ENCODE results near the gene GRIP2.

Gene GRIP2

DNA sequence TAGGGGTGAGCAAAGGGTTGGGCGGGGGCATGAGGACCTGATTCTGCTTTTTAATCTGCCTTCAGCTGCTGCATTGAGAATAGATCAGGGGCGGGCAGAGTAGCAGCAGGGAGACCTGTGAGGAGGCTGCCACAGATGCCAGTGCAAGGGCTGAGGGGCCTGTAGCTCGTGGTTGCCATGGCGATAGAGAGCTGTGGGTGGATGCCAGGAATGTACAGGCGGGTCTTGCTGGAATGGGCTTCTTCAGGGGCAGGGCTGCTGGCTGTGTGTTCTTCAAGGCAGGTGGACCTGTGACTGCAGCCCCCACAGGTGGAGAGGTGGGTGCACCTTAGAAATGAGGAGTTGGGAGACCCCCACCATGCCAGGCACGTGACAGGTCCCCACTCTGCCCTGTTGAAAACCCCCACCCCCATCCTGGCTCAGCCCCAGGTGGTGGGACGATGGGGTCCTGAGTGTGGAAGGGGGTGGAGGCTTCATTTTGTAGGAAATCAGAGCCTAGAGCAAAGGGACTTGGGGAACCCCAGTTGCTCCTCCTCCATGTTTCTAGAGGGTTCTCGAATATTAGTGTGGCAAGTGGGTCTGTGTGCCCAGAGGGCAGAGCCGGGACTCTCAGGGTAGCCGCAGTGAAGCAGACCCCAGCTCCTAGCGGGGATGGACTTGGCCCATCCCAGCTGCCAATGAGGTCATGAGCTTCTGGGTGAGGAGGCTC is 99.5 kb downstream of the GRIP2 start:
- no peak for TF ChIP-seq EZH2 (optimal IDR thresholded peaks at IDR 0.05; ENCODE audit: low read depth, low read length)
- no peak for TF ChIP-seq EZH2phosphoT487 (IDR thresholded peaks at IDR 0.05; ENCODE audit: low read length)
- no peak for TF ChIP-seq CTCF (IDR thresholded peaks at IDR 0.05; ENCODE audit: low read length)
- no peaks in the 10 kb centered on the region for H3K27me3 ChIP-seq (replicated peaks; ENCODE audit: insufficient read depth, low read length)
- no peak overlapping the region for H3K9ac ChIP-seq (ENCODE audit: low read length)
- no peak overlapping the region for H3K4me2 ChIP-seq (ENCODE audit: low read depth, low read length)
- H4K20me1 ChIP-seq (ENCODE audit: insufficient read depth, low read length) = no peaks in the 10 kb centered on the region; the same call in 1 of the 2 replicates
- H3K36me3 ChIP-seq (replicated peaks; ENCODE audit: insufficient read depth, low read length) = no peaks in the 10 kb centered on the region
- peaks cover 13% of the 10 kb centered on the region for H3K79me2 ChIP-seq (ENCODE audit: low read length)
- H3K9me3 ChIP-seq (replicated peaks; ENCODE audit: insufficient read depth, low read length) = no peaks in the 10 kb centered on the region
- H3K27ac ChIP-seq (ENCODE audit: low read length) = no peak overlapping the region
- peaks cover 5% of the 10 kb centered on the region; the same call in 1 of the 2 replicates for H3F3A ChIP-seq (ENCODE audit: insufficient read depth, low read length)
- no peak for DNase-seq
- H3K4me3 ChIP-seq (ENCODE audit: low read length) = no peak overlapping the region
- H3K9me2 ChIP-seq (replicated peaks; ENCODE audit: insufficient read depth, low read length) = no peaks in the 10 kb centered on the region
- H3K4me1 ChIP-seq (ENCODE audit: low read length) = peaks cover 10% of the 10 kb centered on the region
- H2AFZ ChIP-seq (ENCODE audit: low read length) = no peak overlapping the region

GRCh38 chr3:14440168-14440518 is 100.0 kb downstream of the GRIP2 start:
- H3K4me2 ChIP-seq (ENCODE audit: low read depth, low read length) = no peak overlapping the region
- H3F3A ChIP-seq (ENCODE audit: insufficient read depth, low read length) = peaks cover 8% of the 10 kb centered on the region; the same call in 1 of the 2 replicates
- TF ChIP-seq CTCF (IDR thresholded peaks at IDR 0.05; ENCODE audit: low read length) (no peak), EZH2 (optimal IDR thresholded peaks at IDR 0.05; ENCODE audit: low read depth, low read length) (no peak), EZH2phosphoT487 (IDR thresholded peaks at IDR 0.05; ENCODE audit: low read length) (no peak)
- H3K4me1 ChIP-seq (ENCODE audit: low read length) = peaks cover 15% of the 10 kb centered on the region
- no peaks in the 10 kb centered on the region for H3K9me2 ChIP-seq (replicated peaks; ENCODE audit: insufficient read depth, low read length)
- H3K9me3 ChIP-seq (replicated peaks; ENCODE audit: insufficient read depth, low read length) = no peaks in the 10 kb centered on the region
- no peak overlapping the region for H3K4me3 ChIP-seq (ENCODE audit: low read length)
- no peaks in the 10 kb centered on the region; the same call in 1 of the 2 replicates for H4K20me1 ChIP-seq (ENCODE audit: insufficient read depth, low read length)
- no peak overlapping the region for H3K27ac ChIP-seq (ENCODE audit: low read length)
- no peak overlapping the region for H3K9ac ChIP-seq (ENCODE audit: low read length)
- H3K79me2 ChIP-seq (ENCODE audit: low read length) = peaks cover 13% of the 10 kb centered on the region
- H3K36me3 ChIP-seq (replicated peaks; ENCODE audit: insufficient read depth, low read length) = no peaks in the 10 kb centered on the region
- H2AFZ ChIP-seq (ENCODE audit: low read length) = no peak overlapping the region
- no peak for DNase-seq
- no peaks in the 10 kb centered on the region for H3K27me3 ChIP-seq (replicated peaks; ENCODE audit: insufficient read depth, low read length)

- H3K79me2 ChIP-seq (ENCODE audit: low read length) = peaks cover 13% of the 10 kb centered on the region
- H3K4me3 ChIP-seq (ENCODE audit: low read length) = no peak overlapping the region
- H3K9me2 ChIP-seq (replicated peaks; ENCODE audit: insufficient read depth, low read length) = no peaks in the 10 kb centered on the region
- TF ChIP-seq EZH2phosphoT487 (IDR thresholded peaks at IDR 0.05; ENCODE audit: low read length) (no peak), EZH2 (optimal IDR thresholded peaks at IDR 0.05; ENCODE audit: low read depth, low read length) (no peak), CTCF (IDR thresholded peaks at IDR 0.05; ENCODE audit: low read length) (no peak)
- H3K9ac ChIP-seq (ENCODE audit: low read length) = no peak overlapping the region
- no peaks in the 10 kb centered on the region for H3K9me3 ChIP-seq (replicated peaks; ENCODE audit: insufficient read depth, low read length)
- no peak overlapping the region for H3K4me2 ChIP-seq (ENCODE audit: low read depth, low read length)
- no peaks in the 10 kb centered on the region for H3K36me3 ChIP-seq (replicated peaks; ENCODE audit: insufficient read depth, low read length)
- H2AFZ ChIP-seq (ENCODE audit: low read length) = no peak overlapping the region
- peaks cover 8% of the 10 kb centered on the region; the same call in 1 of the 2 replicates for H3F3A ChIP-seq (ENCODE audit: insufficient read depth, low read length)
- no peak overlapping the region for H3K27ac ChIP-seq (ENCODE audit: low read length)
- peaks cover 20% of the 10 kb centered on the region for H3K4me1 ChIP-seq (ENCODE audit: low read length)
- no peak for DNase-seq
- no peaks in the 10 kb centered on the region for H3K27me3 ChIP-seq (replicated peaks; ENCODE audit: insufficient read depth, low read length)
- no peaks in the 10 kb centered on the region; the same call in 1 of the 2 replicates for H4K20me1 ChIP-seq (ENCODE audit: insufficient read depth, low read length)
Observed at GRCh38 chr3:14439501-14440167, 100.5 kb downstream of the GRIP2 start.
